Ishikawa (cell line): ENCODE data around the gene ABLIM2.

Experiments used
- CREB1 ChIP-seq: IDR thresholded peaks from 2 replicates; pipeline ENCODE4 v1.6.1; 2012; ENCODE audit warnings: low read depth
- EGR1 ChIP-seq: IDR thresholded peaks from 2 replicates; pipeline ENCODE4 v1.6.1; 2012
- EP300 ChIP-seq: IDR thresholded peaks from 2 replicates; pipeline ENCODE4 v1.6.1; 2012; ENCODE audit warnings: borderline replicate concordance
- FOXM1 ChIP-seq: IDR thresholded peaks from 2 replicates; pipeline ENCODE4 v1.6.1; 2012; ENCODE audit warnings: low read depth, borderline replicate concordance
- NFIC ChIP-seq: IDR thresholded peaks from 2 replicates; pipeline ENCODE4 v1.6.1; 2012
- RAD21 ChIP-seq: IDR thresholded peaks from 2 replicates; pipeline ENCODE4 v1.6.1; 2012; ENCODE audit warnings: low read depth
- TCF12 ChIP-seq: IDR thresholded peaks from 2 replicates; pipeline ENCODE4 v1.6.1; 2012; ENCODE audit warnings: low read depth
- TEAD4 ChIP-seq: IDR thresholded peaks from 2 replicates; pipeline ENCODE4 v1.6.1; 2012
- YY1 ChIP-seq: IDR thresholded peaks from 2 replicates; pipeline ENCODE4 v1.6.1; 2012; ENCODE audit warnings: low read depth
- ZBTB7A ChIP-seq: IDR thresholded peaks from 2 replicates; pipeline ENCODE4 v1.6.1; 2012; ENCODE audit warnings: low read depth
- TF ChIP-seq, protein P1 (sequence below): IDR thresholded peaks from 2 replicates; pipeline ENCODE4 v1.6.1; 2012; ENCODE audit warnings: low read depth, mild to moderate bottlenecking
- TF ChIP-seq, protein P2 (sequence below): IDR thresholded peaks from 2 replicates; pipeline ENCODE4 v1.6.1; 2012
- TF ChIP-seq, protein P3 (sequence below): IDR thresholded peaks from 2 replicates; pipeline ENCODE4 v1.6.1; 2012

DNA sequence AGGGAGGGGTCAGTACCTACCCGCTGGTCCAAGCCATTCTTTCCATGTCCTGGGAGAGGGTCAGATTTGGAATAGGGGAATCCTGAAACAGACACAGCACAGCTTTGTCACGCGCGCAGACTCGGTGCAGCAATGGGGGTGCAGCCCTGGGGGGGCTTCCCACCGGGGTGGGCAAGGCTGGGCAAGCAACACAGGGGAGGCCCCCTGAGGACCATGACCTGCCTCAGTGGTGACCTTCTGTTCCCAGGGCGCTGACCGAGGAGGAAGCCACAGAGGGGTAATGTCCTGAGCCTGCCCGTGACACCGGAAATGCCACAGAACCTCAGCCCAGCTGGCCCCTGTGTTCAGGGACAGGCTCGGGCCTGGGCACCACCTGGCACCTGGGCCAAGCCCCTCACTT lies 165.8 kb downstream of the ABLIM2 start:
- TF ChIP-seq YY1 (no peak), EP300 (no peak), ZBTB7A (no peak), FOXM1 (no peak), RAD21 (no peak), EGR1 (no peak), CREB1 (no peak), TEAD4 (no peak), NFIC (no peak), TCF12 (no peak)
- TF ChIP-seq, protein P1, sequence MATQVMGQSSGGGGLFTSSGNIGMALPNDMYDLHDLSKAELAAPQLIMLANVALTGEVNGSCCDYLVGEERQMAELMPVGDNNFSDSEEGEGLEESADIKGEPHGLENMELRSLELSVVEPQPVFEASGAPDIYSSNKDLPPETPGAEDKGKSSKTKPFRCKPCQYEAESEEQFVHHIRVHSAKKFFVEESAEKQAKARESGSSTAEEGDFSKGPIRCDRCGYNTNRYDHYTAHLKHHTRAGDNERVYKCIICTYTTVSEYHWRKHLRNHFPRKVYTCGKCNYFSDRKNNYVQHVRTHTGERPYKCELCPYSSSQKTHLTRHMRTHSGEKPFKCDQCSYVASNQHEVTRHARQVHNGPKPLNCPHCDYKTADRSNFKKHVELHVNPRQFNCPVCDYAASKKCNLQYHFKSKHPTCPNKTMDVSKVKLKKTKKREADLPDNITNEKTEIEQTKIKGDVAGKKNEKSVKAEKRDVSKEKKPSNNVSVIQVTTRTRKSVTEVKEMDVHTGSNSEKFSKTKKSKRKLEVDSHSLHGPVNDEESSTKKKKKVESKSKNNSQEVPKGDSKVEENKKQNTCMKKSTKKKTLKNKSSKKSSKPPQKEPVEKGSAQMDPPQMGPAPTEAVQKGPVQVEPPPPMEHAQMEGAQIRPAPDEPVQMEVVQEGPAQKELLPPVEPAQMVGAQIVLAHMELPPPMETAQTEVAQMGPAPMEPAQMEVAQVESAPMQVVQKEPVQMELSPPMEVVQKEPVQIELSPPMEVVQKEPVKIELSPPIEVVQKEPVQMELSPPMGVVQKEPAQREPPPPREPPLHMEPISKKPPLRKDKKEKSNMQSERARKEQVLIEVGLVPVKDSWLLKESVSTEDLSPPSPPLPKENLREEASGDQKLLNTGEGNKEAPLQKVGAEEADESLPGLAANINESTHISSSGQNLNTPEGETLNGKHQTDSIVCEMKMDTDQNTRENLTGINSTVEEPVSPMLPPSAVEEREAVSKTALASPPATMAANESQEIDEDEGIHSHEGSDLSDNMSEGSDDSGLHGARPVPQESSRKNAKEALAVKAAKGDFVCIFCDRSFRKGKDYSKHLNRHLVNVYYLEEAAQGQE: no peak
- TF ChIP-seq, protein P2, sequence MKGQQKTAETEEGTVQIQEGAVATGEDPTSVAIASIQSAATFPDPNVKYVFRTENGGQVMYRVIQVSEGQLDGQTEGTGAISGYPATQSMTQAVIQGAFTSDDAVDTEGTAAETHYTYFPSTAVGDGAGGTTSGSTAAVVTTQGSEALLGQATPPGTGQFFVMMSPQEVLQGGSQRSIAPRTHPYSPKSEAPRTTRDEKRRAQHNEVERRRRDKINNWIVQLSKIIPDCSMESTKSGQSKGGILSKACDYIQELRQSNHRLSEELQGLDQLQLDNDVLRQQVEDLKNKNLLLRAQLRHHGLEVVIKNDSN: no peak
- TF ChIP-seq, protein P3, sequence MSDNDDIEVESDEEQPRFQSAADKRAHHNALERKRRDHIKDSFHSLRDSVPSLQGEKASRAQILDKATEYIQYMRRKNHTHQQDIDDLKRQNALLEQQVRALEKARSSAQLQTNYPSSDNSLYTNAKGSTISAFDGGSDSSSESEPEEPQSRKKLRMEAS: no peak
